Astrocyte of the cerebellum (primary cell): ENCODE data around the gene TMEM117.

ENCODE experiments used
- DNase-seq: peaks from one replicate; pipeline ENCODE4 v3.0.0-alpha.2; 2011; ENCODE audit warnings: low read depth
- H3K4me3 ChIP-seq: 2 replicates; pipeline ENCODE4 v1.5.1; 2011; ENCODE audit warnings: mild to moderate bottlenecking, low read depth, low read length, moderate library complexity
- CTCF ChIP-seq: IDR thresholded peaks from 2 replicates; pipeline ENCODE4 v1.5.1; 2012; ENCODE audit warnings: low read length, low read depth, moderate library complexity, mild to moderate bottlenecking; ENCODE audit errors: missing control alignments
- in situ Hi-C: cut with HindIII; loops from 2 replicates; pipeline ENCODE4 v1.10.0; 2017; ENCODE audit warnings: low sequenced_read_pairs

The TMEM117 gene

GRCh38 chr12:44299524-44299923, 463.6 kb downstream of the TMEM117 start:
- H3K4me3 ChIP-seq = no peak overlapping the region
- TF ChIP-seq CTCF = no peak
- in situ Hi-C loops = no loop called here
- no peak for DNase-seq

GRCh38 chr12:44307506-44308168, 471.8 kb downstream of the TMEM117 start:
- H3K4me3 ChIP-seq = no peak overlapping the region
- TF ChIP-seq CTCF = no peak
- no peak for DNase-seq
- in situ Hi-C loops = no loop called here

GRCh38 chr12:44313188-44313587, 477.3 kb downstream of the TMEM117 start:
- no peak for TF ChIP-seq CTCF
- H3K4me3 ChIP-seq = no peak overlapping the region
- DNase-seq = no peak
- in situ Hi-C loops = no loop called here

GRCh38 chr12:44314007-44314500, 478.2 kb downstream of the TMEM117 start:
- in situ Hi-C loops = no loop called here

GRCh38 chr12:44317651-44318126, 481.8 kb downstream of the TMEM117 start:
- DNase-seq = peak; percentile 9
- peak; percentile 69 for TF ChIP-seq CTCF
- in situ Hi-C loops = no loop called here
- H3K4me3 ChIP-seq = no peak overlapping the region

More at GRCh38 chr12:44314007-44314500, 478.2 kb downstream of the TMEM117 start:
- no peak overlapping the region for H3K4me3 ChIP-seq
- TF ChIP-seq CTCF = no peak
- DNase-seq = no peak

GRCh38 chr12:44331269-44331668, 495.4 kb downstream of the TMEM117 start:
- in situ Hi-C loops = no loop called here
- TF ChIP-seq CTCF = no peak
- H3K4me3 ChIP-seq = no peak overlapping the region
- DNase-seq = no peak

- in situ Hi-C loops = no loop called here
- no peak overlapping the region for H3K4me3 ChIP-seq
- DNase-seq = no peak
- TF ChIP-seq CTCF = no peak
Measured at GRCh38 chr12:44334347-44334746, 498.5 kb downstream of the TMEM117 start.
